SK-N-SH treated with all-trans-retinoic acid at 6 μM for 48 hours (cell line): ENCODE measurements around the gene GARS1.

Experiments used
- ARNTL ChIP-seq: fragments of 450-650 bp; formaldehyde crosslinking; IDR thresholded peaks from 2 replicates; pipeline ENCODE4 v1.5.0; 2020; ENCODE audit warnings: low read depth, mild to moderate bottlenecking, moderate library complexity, borderline replicate concordance
- PATZ1 ChIP-seq: fragments of 250-450 bp; sonication (Bioruptor Pico); IDR thresholded peaks from 2 replicates; pipeline ENCODE4 v1.8.0; 2020; ENCODE audit warnings: mild to moderate bottlenecking, moderate library complexity, borderline replicate concordance
- POU6F1 ChIP-seq: fragments of 250-450 bp; sonication (Bioruptor Pico); IDR thresholded peaks from 2 replicates; pipeline ENCODE4 v1.8.0; 2021; ENCODE audit warnings: low read depth, mild to moderate bottlenecking, moderate library complexity, borderline replicate concordance
- ZNF8 ChIP-seq: fragments of 450-650 bp; formaldehyde crosslinking; IDR thresholded peaks from 2 replicates; pipeline ENCODE4 v1.5.0; 2020; ENCODE audit warnings: mild to moderate bottlenecking, moderate library complexity

- no peak for TF ChIP-seq ARNTL (CRISPR knock-in tag)
- TF ChIP-seq PATZ1 (CRISPR knock-in tag), result no peak
- no peak for TF ChIP-seq ZNF8 (CRISPR knock-in tag)
- TF ChIP-seq POU6F1, result no peak
Measured at GRCh38 chr7:30595436-30596013, 847 bp downstream of the GARS1 start.
